Measurements from ENCODE around the gene SLC22A15. TPM values are rescaled to one million over a fixed set of nuclear protein-coding genes. Genes with fewer than 3 reads are reported as not detected.

Gene SLC22A15
- polyA plus RNA-seq, 3 donors, result 3.2 to 33.4 (median 4.5) TPM

DNA sequence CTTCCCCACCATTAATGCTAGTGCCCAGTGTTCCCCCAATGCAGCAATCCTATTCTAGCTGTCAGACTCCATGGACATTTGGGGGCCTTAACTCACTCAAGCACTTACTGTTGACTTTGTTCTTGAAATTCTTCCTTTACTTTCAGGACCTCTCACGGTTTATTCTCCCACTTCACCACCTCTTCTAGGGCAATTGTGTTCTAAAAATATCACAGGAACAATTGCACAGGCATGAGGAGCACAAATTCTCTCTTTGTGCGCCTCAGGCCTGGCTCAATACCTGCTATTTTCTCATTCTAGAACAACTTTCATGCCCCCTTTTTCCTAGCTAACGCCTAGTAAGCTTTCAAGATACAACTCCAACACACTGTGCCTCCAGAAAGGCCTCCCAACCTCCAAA is 142.2 kb downstream of the SLC22A15 start:
- no peaks in the 10 kb centered on the region for H3K27me3 ChIP-seq (ENCODE audit: control insufficient read depth in 2 of 2, insufficient read depth in 2 of 2, low read length in 2 of 2)
- no peaks in the 10 kb centered on the region for H3K36me3 ChIP-seq (replicated peaks in 1 of 2; ENCODE audit: control insufficient read depth in 1 of 2, insufficient read depth in 2 of 2, low read length in 2 of 2)
- no peak for DNase-seq
- no peak overlapping the region for H3K4me3 Mint-ChIP-seq
- H3K4me1 ChIP-seq (ENCODE audit: control insufficient read depth in 1 of 2, insufficient read depth in 2 of 2, low read length in 2 of 2), result no peaks in the 10 kb centered on the region
- no peaks in the 10 kb centered on the region for H4K20me1 ChIP-seq (ENCODE audit: insufficient read depth, low read length)
- no peak overlapping the region for H2AFZ ChIP-seq (ENCODE audit: insufficient read depth, low read depth, low read length, poor library complexity, severe bottlenecking)
- WGBS (ENCODE audit: insufficient coverage), result 81% methylated on average over 3 of the region's 3 CpGs
- H3K9me3 ChIP-seq (replicated peaks in 1 of 2; ENCODE audit: control insufficient read depth in 1 of 2, insufficient read depth in 1 of 2, low read length in 2 of 2), result no peaks in the 10 kb centered on the region
- H3K4me1 Mint-ChIP-seq, result no peaks in the 10 kb centered on the region
- intact Hi-C loops (cut with micrococcal nuclease), result no loop called here
- H3K9ac ChIP-seq (ENCODE audit: insufficient read depth, low read length, poor library complexity, severe bottlenecking), result no peak overlapping the region
- TF ChIP-seq, protein P1, sequence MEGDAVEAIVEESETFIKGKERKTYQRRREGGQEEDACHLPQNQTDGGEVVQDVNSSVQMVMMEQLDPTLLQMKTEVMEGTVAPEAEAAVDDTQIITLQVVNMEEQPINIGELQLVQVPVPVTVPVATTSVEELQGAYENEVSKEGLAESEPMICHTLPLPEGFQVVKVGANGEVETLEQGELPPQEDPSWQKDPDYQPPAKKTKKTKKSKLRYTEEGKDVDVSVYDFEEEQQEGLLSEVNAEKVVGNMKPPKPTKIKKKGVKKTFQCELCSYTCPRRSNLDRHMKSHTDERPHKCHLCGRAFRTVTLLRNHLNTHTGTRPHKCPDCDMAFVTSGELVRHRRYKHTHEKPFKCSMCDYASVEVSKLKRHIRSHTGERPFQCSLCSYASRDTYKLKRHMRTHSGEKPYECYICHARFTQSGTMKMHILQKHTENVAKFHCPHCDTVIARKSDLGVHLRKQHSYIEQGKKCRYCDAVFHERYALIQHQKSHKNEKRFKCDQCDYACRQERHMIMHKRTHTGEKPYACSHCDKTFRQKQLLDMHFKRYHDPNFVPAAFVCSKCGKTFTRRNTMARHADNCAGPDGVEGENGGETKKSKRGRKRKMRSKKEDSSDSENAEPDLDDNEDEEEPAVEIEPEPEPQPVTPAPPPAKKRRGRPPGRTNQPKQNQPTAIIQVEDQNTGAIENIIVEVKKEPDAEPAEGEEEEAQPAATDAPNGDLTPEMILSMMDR (IDR thresholded peaks at IDR 0.05), result no peak
- peak overlapping the region in 1 of 7 donors; percentile 66 for H3K27ac Mint-ChIP-seq
- no peaks in the 10 kb centered on the region for H3K9me3 Mint-ChIP-seq
- H3K4me2 ChIP-seq (replicated peaks; ENCODE audit: extremely low read depth, low read length, poor library complexity, severe bottlenecking), result no peak overlapping the region
- no peak overlapping the region for H3K4me3 ChIP-seq (replicated peaks in 1 of 3; ENCODE audit: low read depth in 2 of 3, low read length in 3 of 3)
- H3K27me3 Mint-ChIP-seq (ENCODE audit: low read depth in 3 of 3), result peaks cover 0 to 2% (median 0%) of the 10 kb centered on the region in 3 donors
- no peaks in the 10 kb centered on the region for H3K79me2 ChIP-seq (ENCODE audit: insufficient read depth, low read length)
- H3K27ac ChIP-seq (ENCODE audit: low read depth in 1 of 2, low read length in 2 of 2), result no peak overlapping the region
- H3K36me3 Mint-ChIP-seq, result no peaks in the 10 kb centered on the region

Other genes with a start within 250 kb of the SLC22A15 start
- gene CASQ2, start 207.8 kb upstream of the SLC22A15 start, polyA plus RNA-seq, result not detected
- gene NHLH2, start 135.4 kb upstream of the SLC22A15 start, polyA plus RNA-seq, result under 1 TPM in 1 of 3 donors, not detected in 2; 0.03 TPM
- under 1 TPM in 1 of 3 donors, not detected in 2; 0.44 TPM for gene MAB21L3, start 134.9 kb downstream of the SLC22A15 start, polyA plus RNA-seq